Mesenchymal stem cell (in vitro differentiated cells and primary cell): ENCODE data around the gene TGFBR3L.

Experiments used
- DNase-seq: peaks from one replicate; pipeline ENCODE4 v3.0.0-alpha.2; 2013
- H2AFZ ChIP-seq: one replicate; pipeline ENCODE4 v1.6.1; 2013; ENCODE audit warnings: low read depth, mild to moderate bottlenecking, control low read depth, inconsistent platforms, low read length, moderate library complexity
- H2AK5ac ChIP-seq: 2 replicates; pipeline ENCODE4 v1.6.1; 2013; ENCODE audit warnings: low read length, moderate library complexity, mild to moderate bottlenecking, inconsistent platforms; ENCODE audit not compliant: severe bottlenecking
- H2BK120ac ChIP-seq: one replicate; pipeline ENCODE4 v1.6.1; 2013; ENCODE audit warnings: low read depth, mild to moderate bottlenecking, inconsistent platforms, low read length, moderate library complexity
- H2BK12ac ChIP-seq, 2 experiments: one replicate each; pipeline ENCODE4 v1.6.1; 2013; ENCODE audit warnings: inconsistent platforms in 2 of 2, low read length in 2 of 2, mild to moderate bottlenecking in 2 of 2, moderate library complexity in 2 of 2, control low read depth in 1 of 2
- H2BK15ac ChIP-seq: one replicate; pipeline ENCODE4 v1.6.1; 2013; ENCODE audit warnings: mild to moderate bottlenecking, low read depth, inconsistent platforms; ENCODE audit not compliant: poor library complexity, severe bottlenecking
- H2BK5ac ChIP-seq: 2 replicates; pipeline ENCODE4 v1.6.1; 2013; ENCODE audit warnings: low read depth, mild to moderate bottlenecking, low read length, control low read depth, inconsistent platforms; ENCODE audit not compliant: poor library complexity, severe bottlenecking
- H3K14ac ChIP-seq, 2 experiments: one replicate each; pipeline ENCODE4 v1.6.1; 2013; ENCODE audit warnings: inconsistent platforms in 2 of 2, low read length in 2 of 2, control low read depth in 1 of 2, mild to moderate bottlenecking in 1 of 2, moderate library complexity in 1 of 2
- H3K18ac ChIP-seq, 2 experiments: one replicate each; pipeline ENCODE4 v1.6.1; 2013; ENCODE audit warnings: inconsistent platforms in 2 of 2, low read length in 2 of 2, control low read depth in 1 of 2, low read depth in 1 of 2, mild to moderate bottlenecking in 1 of 2
- H3K23ac ChIP-seq, 2 experiments: one replicate each; pipeline ENCODE4 v1.6.1; 2013; ENCODE audit warnings: inconsistent platforms in 2 of 2, low read length in 2 of 2, mild to moderate bottlenecking in 2 of 2, moderate library complexity in 2 of 2, control low read depth in 1 of 2
- H3K27ac ChIP-seq: 2 replicates; pipeline ENCODE4 v1.5.1; 2013; ENCODE audit warnings: mild to moderate bottlenecking, moderate library complexity, low read length, control low read depth, inconsistent platforms; ENCODE audit not compliant: poor library complexity, severe bottlenecking
- H3K27me3 ChIP-seq, 2 experiments: 2 replicates each; pipeline versions ENCODE4 v1.6.1 to v1.7.0; 2013; ENCODE audit warnings: low read length in 2 of 2, mild to moderate bottlenecking in 2 of 2, moderate library complexity in 2 of 2, control low read depth in 1 of 2, inconsistent platforms in 1 of 2; ENCODE audit not compliant: control insufficient read depth in 1 of 2, insufficient read depth in 1 of 2
- H3K36me3 ChIP-seq, 2 experiments: 2 replicates each; pipeline versions ENCODE4 v1.6.1 to v1.7.0; 2013; ENCODE audit warnings: low read length in 2 of 2, control low read depth in 1 of 2, inconsistent platforms in 1 of 2, low read depth in 1 of 2, mild to moderate bottlenecking in 1 of 2; ENCODE audit not compliant: insufficient read depth in 2 of 2, control insufficient read depth in 1 of 2
- H3K4ac ChIP-seq, 2 experiments: one replicate each; pipeline ENCODE4 v1.6.1; 2013; ENCODE audit warnings: inconsistent platforms in 2 of 2, low read length in 2 of 2, mild to moderate bottlenecking in 2 of 2, moderate library complexity in 2 of 2, control low read depth in 1 of 2, low read depth in 1 of 2
- H3K4me1 ChIP-seq: 2 replicates; pipeline ENCODE4 v1.6.1; 2013; ENCODE audit warnings: low read depth, low read length, control low read depth; ENCODE audit not compliant: control insufficient read depth, insufficient read depth
- H3K4me2 ChIP-seq: 2 replicates; pipeline ENCODE4 v1.6.1; 2013; ENCODE audit warnings: low read length, mild to moderate bottlenecking, inconsistent platforms; ENCODE audit not compliant: poor library complexity, severe bottlenecking
- H3K4me3 ChIP-seq, 2 experiments: 2 replicates each; pipeline versions ENCODE4 v1.5.1 to v1.7.0; 2013; ENCODE audit warnings: low read length in 2 of 2, mild to moderate bottlenecking in 2 of 2, control low read depth in 1 of 2, low read depth in 1 of 2; ENCODE audit not compliant: insufficient read depth in 1 of 2
- H3K79me1 ChIP-seq: replicated peaks from 2 replicates; pipeline ENCODE4 v1.6.1; 2013; ENCODE audit warnings: mild to moderate bottlenecking, control low read depth, low read length, inconsistent platforms; ENCODE audit not compliant: poor library complexity, severe bottlenecking
- H3K9ac ChIP-seq: 2 replicates; pipeline ENCODE4 v1.7.0; 2013; ENCODE audit warnings: mild to moderate bottlenecking, low read length, moderate library complexity
- H3K9me3 ChIP-seq: 2 replicates; pipeline ENCODE4 v1.7.0; 2013; ENCODE audit warnings: mild to moderate bottlenecking, low read length; ENCODE audit not compliant: control insufficient read depth
- H4K8ac ChIP-seq: one replicate; pipeline ENCODE4 v1.6.1; 2013; ENCODE audit warnings: inconsistent platforms, mild to moderate bottlenecking, low read length, moderate library complexity
- H4K91ac ChIP-seq: one replicate; pipeline ENCODE4 v1.6.1; 2013; ENCODE audit warnings: mild to moderate bottlenecking, low read length, inconsistent platforms
- WGBS: methylation state at CpG from one replicate; pipeline ENCODE4 v1.1.7; 2013; ENCODE audit warnings: mixed read lengths; 5-methylcytosine and 5-hydroxymethylcytosine counted together

Gene TGFBR3L

DNA sequence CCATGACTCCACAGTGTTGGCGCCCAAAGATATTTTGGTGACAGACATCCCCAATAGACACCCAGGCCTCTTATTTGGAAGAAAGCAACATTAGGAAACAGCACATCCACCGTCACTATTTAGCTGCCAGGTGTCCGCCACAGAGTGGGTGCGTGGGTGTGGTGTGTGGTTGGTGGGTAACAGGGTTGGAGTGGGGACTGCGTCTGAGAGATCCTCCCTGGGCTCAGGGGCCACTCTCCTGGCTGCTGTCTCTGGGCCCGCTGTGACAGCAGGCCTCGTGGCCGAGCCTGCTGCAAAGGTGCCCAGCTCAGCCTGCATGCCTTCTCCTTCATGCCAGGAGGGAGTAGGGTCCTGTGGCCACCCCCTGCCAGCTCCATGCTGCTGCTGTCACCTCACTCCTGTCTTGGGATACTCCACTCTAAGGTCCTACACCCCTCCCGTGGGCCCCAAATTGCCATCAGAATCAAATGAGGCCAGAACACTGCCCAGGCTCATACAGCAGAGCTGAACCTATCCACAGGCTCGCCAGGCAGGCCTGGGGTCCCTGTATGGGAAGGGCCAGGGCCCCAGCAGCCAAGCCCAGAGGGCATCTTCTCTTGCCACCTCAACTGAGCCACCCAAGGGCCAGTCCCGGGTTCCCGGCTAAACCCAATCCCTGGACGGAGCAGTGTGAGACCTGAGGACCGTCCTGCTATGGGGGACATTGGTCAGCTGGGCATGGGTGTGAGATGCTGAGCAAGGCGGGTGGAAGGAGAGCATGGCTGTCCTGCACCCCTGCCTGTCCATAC lies 53.6 kb downstream of the TGFBR3L start:
- no peak for DNase-seq
- no peak overlapping the region for H3K4me3 ChIP-seq
- H3K4ac ChIP-seq = no peak overlapping the region
- H3K23ac ChIP-seq = no peak overlapping the region
- no peak overlapping the region for H3K4me2 ChIP-seq
- H3K27me3 ChIP-seq = no peaks in the 10 kb centered on the region
- no peaks in the 10 kb centered on the region for H3K9me3 ChIP-seq
- no peak overlapping the region for H2AFZ ChIP-seq
- peaks cover 66% of the 10 kb centered on the region for H3K79me1 ChIP-seq
- no peak overlapping the region for H3K14ac ChIP-seq
- H2BK5ac ChIP-seq = no peak overlapping the region
- H2BK120ac ChIP-seq = no peak overlapping the region
- H2BK15ac ChIP-seq = no peak overlapping the region
- peaks cover 77 to 81% of the 10 kb centered on the region in 2 experiments for H3K36me3 ChIP-seq
- 96% methylated on average over 14 of the region's 15 CpGs for WGBS
- peaks cover 2% of the 10 kb centered on the region for H3K4me1 ChIP-seq
- no peak overlapping the region for H2AK5ac ChIP-seq
- H3K18ac ChIP-seq = no peak overlapping the region
- H3K9ac ChIP-seq = no peak overlapping the region
- H4K8ac ChIP-seq = peak overlapping the region; percentile 5
- no peak overlapping the region for H3K27ac ChIP-seq
- H4K91ac ChIP-seq = no peak overlapping the region
- H2BK12ac ChIP-seq = no peak overlapping the region
